ENCODE measurements around the gene CFH. TPM values are rescaled to one million over a fixed set of nuclear protein-coding genes. Genes with fewer than 3 reads are reported as not detected.
A peak's percentile ranks its signal among the peaks of the same experiment; 100 is the strongest.
"Not testable (repeated sequence)": the region's sequence is repeated elsewhere in the genome, so short reads cannot be mapped to it uniquely, and the experiment has no call there.

Gene CFH
- total RNA-seq, 1 donor from 2014 or later: 33.6 TPM

DNA sequence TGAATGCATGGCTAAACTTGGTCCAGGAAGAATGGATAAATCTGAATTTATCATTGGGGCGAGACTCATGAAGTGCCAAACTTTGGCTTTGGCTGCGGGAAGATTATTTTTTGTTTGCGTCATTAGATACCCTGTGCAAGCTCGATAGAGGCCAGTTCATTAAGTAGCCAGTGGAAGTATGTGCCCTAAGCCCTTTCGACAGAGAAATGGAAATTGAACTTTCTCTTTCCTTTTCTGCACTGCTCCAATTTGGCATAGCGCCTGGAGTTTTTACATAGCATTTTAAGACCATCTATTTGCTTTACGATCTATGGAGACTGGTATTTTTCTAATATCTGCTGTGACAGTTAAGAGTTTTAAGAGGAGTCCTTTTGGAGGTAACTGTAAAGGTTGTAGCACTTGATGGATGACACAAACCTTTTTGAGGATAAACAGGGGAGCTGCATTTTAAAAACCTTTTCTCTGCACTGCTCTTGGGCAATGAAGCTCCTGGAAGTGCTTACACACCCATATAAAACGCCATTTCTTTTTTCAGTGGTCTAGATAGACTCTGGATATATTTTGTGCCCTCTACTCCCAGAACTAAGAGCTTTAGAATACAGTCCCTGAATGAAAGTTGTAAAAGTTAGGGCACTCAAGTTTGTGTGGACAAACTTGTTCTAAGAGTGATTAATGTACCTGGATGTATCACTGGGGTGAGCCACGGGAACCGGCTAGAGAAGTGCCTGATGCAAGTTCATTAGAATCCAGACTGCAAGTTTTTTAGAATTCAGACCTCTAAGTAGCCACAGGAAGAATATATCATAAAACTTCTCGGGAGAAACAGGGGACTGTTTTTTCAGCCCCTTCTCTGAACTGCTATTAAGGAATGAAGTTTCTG, 81.5 kb downstream of the CFH start:
- intact Hi-C loops (cut with DNase I): no loop called here
- DNase-seq: no peak
- ATAC-seq (ENCODE audit: poor library complexity): no peak

DNA sequence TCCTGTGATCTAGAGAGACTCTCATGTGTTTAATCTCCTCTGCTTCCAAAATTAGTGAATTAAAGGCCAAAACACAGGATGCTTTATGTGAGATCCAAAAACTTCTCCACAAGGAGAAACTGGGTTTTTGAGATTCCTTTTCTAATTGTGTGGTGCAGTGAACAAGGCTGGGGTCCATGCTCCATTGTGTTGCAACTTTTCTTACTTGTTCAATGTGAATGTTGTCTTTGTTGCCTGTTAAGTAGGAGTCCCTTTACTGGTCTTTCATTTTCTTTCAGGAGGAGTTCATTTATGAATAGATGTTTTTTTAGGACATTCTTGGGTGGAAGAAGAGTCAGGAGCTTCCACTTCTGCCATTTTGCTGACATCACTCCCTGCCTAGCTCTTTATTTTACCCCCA, 82.2 kb downstream of the CFH start:
- ATAC-seq (ENCODE audit: poor library complexity): no peak
- intact Hi-C loops (cut with DNase I): no loop called here
- no peak for DNase-seq

DNA sequence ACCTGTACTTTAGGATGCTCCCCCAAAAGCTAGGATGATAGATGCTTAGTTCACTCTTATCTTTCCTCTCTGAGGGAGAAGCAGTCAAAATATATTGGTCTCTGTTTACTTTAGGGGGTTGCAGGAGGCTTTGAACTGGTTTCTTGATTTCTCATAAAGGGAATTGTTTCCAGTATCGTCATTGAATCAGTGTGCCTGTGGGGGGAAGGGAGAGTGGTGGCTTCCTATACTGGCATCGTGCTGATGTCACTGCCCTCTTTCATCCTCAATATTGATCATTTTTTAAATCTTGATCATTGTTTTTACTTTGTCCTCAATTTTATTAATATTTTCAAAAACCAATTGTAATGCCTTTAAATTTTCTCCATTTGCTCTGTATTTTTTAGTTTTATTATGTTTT, 82.6 kb downstream of the CFH start:
- ATAC-seq (ENCODE audit: poor library complexity): no peak
- intact Hi-C loops (cut with DNase I): no loop called here
- no peak for DNase-seq

DNA sequence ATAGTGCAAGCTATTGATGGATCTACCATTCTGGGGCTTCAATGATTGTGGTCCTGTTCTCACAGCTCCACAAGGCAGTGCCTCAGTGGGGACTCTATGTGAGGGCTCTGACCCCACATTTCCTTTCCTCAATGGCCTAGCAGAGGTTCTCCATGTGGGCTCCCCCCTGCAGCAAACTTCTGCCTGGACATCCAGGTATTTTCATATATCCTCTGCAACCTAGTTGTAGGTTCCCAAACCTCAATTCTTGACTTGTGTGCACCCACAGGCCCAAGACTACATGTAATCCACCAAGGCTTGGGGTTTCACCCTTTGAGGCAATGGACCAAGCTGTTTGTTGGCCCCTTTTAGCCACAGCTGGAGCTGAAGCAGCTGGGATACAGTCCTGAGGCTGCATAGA, 86.9 kb downstream of the CFH start:
- ATAC-seq (ENCODE audit: poor library complexity): no peak
- DNase-seq: no peak
- intact Hi-C loops (cut with DNase I): no loop called here

DNA sequence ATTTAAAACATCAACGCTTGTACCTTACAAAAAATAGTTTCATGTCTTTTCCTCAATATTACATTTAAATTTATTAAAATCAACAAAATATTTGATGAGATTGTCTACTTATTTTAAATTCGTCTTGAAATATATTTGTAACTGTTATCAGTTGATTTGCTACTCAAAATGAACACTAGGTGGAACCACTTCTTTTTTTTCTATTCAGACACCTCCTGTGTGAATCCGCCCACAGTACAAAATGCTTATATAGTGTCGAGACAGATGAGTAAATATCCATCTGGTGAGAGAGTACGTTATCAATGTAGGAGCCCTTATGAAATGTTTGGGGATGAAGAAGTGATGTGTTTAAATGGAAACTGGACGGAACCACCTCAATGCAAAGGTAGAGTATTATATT, 91.4 kb downstream of the CFH start:
- intact Hi-C loops (cut with DNase I); DNase-seq; ATAC-seq (ENCODE audit: poor library complexity): not testable (repeated sequence)

DNA sequence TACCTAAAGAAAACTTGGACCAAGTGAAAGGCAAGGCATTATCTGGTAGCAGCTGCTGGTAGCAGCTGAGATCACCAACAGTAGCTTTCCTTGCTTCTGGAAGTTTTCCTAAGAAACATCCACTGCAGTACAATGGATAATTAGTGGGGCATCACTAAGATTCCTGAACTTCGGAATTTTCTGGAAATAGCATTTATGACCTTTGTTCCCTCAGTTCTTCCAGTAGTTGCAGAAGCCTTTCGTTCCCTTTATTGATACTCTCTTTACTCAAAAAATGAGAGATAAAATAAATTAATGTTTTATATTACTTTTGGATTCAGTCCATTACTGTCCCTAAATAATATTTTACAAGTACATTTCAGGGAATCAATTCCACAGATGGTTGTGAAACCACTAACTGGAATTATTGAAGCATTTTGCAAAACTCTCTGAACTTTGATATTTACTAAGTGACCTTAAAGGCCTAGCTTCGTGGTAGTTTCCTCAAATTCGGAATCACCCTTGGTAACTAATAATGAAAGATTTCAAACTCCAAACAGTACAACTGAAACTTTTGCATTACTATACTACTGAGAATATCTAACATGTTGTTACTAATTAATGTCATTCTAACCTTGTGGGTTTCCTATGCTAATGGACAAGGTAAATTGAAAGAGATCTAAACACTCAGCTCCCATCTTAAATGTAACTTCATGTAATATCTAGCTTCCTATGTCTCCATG, 113.3 kb downstream of the CFH start:
- DNase-seq; intact Hi-C loops (cut with DNase I); ATAC-seq (ENCODE audit: poor library complexity): not testable (repeated sequence)

DNA sequence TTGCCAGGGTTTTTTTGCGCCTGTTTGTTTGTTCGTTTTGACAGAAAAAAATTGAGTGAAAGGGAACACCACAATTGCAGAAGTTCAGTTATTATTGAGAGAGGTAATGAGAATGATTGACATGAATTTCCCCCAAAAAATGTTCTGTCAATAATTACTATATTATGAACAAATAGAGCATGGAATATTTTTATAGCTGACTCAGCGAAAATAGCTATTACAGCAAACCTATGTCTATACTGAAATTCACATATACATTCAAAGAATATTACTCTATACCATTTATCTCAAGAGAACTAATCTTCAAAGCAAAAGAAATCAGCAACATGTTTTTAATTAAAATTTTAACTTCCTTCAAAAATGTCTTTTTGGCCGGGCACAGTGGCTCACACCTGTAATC, 118.0 kb downstream of the CFH start:
- ATAC-seq (ENCODE audit: poor library complexity); intact Hi-C loops (cut with DNase I); DNase-seq: not testable (repeated sequence)

DNA sequence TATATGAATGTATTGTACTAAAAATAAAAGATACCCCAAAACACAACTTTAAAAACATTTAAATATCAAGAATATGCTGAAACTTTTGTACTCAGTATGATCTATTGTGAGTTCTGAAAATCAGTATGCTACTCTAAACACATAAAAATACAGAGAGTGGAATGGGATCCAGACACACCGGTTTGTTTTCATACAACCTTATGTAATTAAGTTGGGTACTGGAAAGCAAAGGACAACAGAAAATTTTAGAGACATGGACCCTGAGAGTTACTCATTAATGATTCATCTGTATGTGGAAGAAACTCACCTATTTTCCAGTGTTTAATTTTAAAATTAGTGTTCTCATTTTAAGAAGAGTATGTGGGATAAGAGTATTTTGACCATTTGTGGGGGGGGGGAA, 121.9 kb downstream of the CFH start:
- no peak for ATAC-seq (ENCODE audit: poor library complexity)
- DNase-seq: no peak
- intact Hi-C loops (cut with DNase I): no loop called here

DNA sequence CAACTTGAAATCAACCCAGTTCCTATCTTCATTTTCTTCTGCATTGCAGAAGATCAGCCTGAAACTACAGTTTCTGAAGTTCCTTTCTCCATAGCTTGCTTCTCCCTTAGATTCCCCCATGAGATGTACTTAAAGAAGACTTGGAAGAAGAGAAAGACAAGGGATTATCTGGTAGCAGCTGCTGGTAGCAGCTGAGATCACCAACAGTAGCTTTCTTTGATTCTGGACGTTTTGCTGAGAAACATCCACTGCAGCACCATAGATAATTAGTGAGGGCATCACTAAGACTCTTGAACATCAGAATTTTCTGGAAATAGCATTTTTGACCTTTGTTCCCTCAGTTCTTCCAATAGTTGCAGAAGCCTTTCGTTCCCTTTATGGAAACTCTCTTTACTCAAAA, 122.3 kb downstream of the CFH start:
- intact Hi-C loops (cut with DNase I): no loop called here
- DNase-seq: no peak
- no peak for ATAC-seq (ENCODE audit: poor library complexity)

DNA sequence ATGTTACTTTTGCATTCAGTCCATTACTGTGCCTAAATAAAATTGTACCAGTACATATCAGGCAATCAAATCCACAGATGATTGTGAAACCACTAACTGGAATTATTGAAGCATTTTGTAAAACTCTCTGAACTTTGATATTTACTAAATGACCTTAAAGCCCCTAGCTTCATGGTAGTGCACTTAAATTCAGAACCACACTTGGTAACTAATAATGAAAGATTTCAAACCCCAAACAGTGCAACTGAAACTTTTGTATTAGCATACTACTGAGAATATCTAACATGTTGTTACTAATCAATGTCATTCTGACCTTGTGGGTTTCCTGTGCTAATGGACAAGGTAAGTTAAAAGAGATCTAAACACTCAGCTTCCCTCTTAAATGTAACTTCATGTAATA, 122.8 kb downstream of the CFH start, which contains the start of gene CFHR3:
Gene CFHR3, plus strand, starts transcription at position 238 of the 400 bp plus-strand sequence. Its CDS starts 47 bp downstream, at position 285.
- ATAC-seq (ENCODE audit: poor library complexity) (no peak), DNase-seq (no peak)
- intact Hi-C loops (cut with DNase I): no loop called here

DNA sequence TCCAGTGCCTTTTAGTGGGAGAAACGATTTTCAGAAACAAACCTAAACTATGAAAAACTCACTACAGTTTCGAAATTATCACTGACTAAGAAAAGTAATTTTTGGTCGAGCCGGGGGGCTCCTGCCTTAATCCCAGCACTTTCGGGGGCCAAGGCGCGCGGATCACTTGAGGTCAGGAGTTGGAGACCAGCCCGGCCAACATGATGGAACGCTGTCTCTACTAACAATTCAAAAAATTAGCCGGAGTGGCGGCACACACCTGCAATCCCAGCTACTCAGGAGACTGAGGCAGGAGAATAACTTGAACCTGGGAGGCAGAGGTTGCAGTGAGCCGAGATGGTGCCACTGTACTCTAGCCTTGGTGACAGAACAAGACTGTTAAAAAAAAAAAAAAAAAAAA, 125.8 kb downstream of the CFH start:
- DNase-seq: peak; percentile 22
- intact Hi-C loops (cut with DNase I): no loop called here
- no peak for ATAC-seq (ENCODE audit: poor library complexity)

DNA sequence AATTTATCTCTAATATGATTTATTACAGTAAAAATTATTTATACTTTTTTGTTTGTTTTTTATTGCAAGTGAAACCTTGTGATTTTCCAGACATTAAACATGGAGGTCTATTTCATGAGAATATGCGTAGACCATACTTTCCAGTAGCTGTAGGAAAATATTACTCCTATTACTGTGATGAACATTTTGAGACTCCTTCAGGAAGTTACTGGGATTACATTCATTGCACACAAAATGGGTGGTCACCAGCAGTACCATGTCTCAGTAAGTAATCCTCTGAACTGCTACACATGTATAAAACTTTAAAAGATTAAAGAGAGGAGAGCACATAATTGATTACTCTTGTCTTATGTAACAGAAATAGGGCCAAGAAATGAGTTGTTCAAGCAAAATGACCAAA, 127.2 kb downstream of the CFH start:
- intact Hi-C loops (cut with DNase I): no loop called here
- ATAC-seq (ENCODE audit: poor library complexity): no peak

DNA sequence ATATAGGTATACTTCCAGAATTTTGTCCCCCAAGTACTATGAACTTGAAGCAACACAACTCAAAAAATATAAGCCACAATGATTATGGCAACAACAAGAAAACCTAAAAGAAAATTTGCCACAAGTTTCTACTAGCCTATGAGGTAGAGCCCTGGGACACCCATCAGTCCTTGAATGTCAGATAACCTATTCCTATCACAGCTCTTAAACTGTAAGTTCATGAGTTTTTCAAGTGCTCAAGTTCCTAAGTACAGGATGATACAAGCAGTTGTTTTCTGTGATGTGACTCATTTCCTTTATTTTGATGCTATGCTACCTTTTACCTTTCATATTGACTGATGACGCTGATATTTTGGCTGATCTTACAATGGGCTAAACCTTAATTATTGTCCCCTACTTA, 139.4 kb downstream of the CFH start:
- ATAC-seq (ENCODE audit: poor library complexity); DNase-seq; intact Hi-C loops (cut with DNase I): not testable (repeated sequence)

More for the DNA sequence above, 127.2 kb downstream of the CFH start:
- DNase-seq: no peak

DNA sequence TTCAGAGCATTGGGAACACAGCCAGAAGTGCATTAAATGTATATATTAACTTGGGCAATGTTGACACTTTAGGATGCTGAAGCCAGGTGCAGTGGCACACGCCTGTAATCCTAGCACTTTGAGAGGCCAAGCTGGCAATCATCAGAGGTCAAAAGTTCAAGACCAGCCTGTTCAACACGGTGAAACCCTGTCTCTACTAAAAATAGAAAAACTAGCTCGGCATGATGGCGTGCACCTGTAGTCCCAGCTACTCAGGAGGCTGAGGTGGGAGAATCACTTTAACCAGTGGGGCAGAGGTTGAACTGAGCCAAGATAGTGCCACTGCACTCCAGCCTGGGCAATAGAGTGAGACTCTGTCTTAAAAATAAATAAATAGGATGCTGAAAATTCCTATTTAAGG, 142.3 kb downstream of the CFH start:
- ATAC-seq (ENCODE audit: poor library complexity); DNase-seq; intact Hi-C loops (cut with DNase I): not testable (repeated sequence)

Other genes starting within 250 kb of the CFH start
- gene KCNT2, start 43.6 kb upstream of the CFH start, total RNA-seq: 1.0 TPM
- 0.24 TPM for gene CFHR3, start 122.8 kb downstream of the CFH start, total RNA-seq
- not detected for gene CFHR1, start 167.7 kb downstream of the CFH start, total RNA-seq
- not detected for gene CFHR4, start 236.0 kb downstream of the CFH start, total RNA-seq

Data from Right ventricle myocardium superior (tissue), 1 donor.